AG09319 (cell line): ENCODE measurements around the gene ADIPOQ.
"Not testable (repeated sequence)": the region's sequence is repeated elsewhere in the genome, so short reads cannot be mapped to it uniquely, and the experiment has no call there.

Source experiments
- DNase-seq: peaks from one replicate; pipeline ENCODE4 v3.0.0-alpha.2; 2010; ENCODE audit warnings: low read depth; ENCODE audit errors: extremely low read depth
- TF ChIP-seq, protein P1 (sequence below): IDR thresholded peaks from 2 replicates; pipeline ENCODE4 v1.5.1; 2011; ENCODE audit warnings: low read depth, mild to moderate bottlenecking, inconsistent platforms, low read length, moderate library complexity

ADIPOQ gene

DNA sequence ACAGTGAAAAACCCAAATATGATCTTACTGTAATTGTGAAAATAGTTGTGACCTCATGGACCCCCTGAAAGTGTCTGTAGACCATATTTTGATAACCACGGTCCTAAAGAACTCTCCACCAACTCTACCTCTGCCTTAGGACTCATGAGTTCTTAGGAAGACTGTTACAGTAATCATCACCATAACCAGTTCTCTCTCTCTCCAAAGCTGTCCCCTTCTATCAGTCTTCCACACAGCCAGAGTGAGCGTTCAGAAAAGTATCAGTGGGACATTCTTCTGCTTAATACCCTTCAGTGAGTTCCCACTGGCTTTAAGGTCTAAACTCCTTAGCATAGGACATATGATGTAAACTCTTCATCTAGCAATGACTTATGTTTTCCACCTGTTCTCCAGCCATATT lies 60.2 kb downstream of the ADIPOQ start:
- DNase-seq: no peak
- TF ChIP-seq, protein P1, sequence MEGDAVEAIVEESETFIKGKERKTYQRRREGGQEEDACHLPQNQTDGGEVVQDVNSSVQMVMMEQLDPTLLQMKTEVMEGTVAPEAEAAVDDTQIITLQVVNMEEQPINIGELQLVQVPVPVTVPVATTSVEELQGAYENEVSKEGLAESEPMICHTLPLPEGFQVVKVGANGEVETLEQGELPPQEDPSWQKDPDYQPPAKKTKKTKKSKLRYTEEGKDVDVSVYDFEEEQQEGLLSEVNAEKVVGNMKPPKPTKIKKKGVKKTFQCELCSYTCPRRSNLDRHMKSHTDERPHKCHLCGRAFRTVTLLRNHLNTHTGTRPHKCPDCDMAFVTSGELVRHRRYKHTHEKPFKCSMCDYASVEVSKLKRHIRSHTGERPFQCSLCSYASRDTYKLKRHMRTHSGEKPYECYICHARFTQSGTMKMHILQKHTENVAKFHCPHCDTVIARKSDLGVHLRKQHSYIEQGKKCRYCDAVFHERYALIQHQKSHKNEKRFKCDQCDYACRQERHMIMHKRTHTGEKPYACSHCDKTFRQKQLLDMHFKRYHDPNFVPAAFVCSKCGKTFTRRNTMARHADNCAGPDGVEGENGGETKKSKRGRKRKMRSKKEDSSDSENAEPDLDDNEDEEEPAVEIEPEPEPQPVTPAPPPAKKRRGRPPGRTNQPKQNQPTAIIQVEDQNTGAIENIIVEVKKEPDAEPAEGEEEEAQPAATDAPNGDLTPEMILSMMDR: no peak

DNA sequence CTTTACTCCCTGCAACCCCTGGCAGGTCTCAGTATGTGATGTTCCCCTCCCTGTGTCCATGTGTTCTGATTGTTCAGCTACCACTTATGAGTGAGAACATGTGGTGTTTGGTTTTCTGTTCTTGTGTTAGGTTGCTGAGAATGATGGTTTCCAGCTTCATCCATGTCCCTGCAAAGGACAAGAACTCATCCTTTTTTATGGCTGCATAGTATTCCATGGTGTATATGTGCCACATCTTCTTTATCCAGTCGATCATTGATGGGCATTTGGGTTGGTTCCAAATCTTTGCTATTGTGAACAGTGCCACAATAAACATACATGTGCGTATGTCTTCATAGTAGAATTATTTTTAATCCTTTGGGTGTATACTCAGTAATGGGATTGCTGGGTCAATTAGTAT lies 61.2 kb downstream of the ADIPOQ start:
- DNase-seq: not testable (repeated sequence)

DNA sequence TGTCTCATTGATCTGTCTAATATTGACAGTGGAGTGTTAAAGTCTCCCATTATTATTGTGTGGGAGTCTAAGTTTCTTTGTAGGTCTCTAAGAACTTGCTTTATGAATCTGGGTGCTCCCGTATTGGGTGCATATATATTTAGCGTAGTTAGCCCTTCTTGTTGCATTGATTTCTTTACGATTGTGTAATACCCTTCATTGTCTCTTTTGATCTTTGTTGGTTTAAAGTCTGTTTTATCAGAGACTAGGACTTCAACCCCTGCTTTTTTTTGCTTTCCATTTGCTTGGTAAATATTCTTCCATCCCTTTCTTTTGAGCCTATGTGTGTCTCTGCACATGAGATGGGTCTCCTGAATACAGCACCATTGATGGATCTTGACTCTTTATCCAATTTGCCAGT lies 64.6 kb downstream of the ADIPOQ start:
- DNase-seq: not testable (repeated sequence)
